WTC11 (cell line): ENCODE measurements around the gene GSTM4.

Experiments
- CTCF ChIP-seq: fragments of 200-600 bp; IDR thresholded peaks from 2 replicates; pipeline ENCODE4 v1.8.0; 2022; ENCODE audit warnings: antibody characterized with exemption
- ZBTB43 ChIP-seq: sonication (generic); formaldehyde crosslinking; IDR thresholded peaks from 2 replicates; pipeline ENCODE4 v1.8.1; 2023; ENCODE audit warnings: mild to moderate bottlenecking, missing genetic modification reagents
- ZNF532 ChIP-seq: fragments of 250-450 bp; sonication (Bioruptor Pico); IDR thresholded peaks from 2 replicates; pipeline ENCODE4 v1.9.0; 2021; ENCODE audit warnings: mild to moderate bottlenecking, borderline replicate concordance
- ZSCAN18 ChIP-seq: fragments of 250-450 bp; sonication (Bioruptor Pico); IDR thresholded peaks from 2 replicates; pipeline ENCODE4 v2.1.2; 2022; ENCODE audit warnings: mild to moderate bottlenecking, moderate library complexity

GRCh38 chr1:109628540-109629321 is 27.2 kb upstream of the GSTM4 start:
- no peak for TF ChIP-seq ZBTB43 (CRISPR knock-in tag)
- no peak for TF ChIP-seq ZNF532 (CRISPR knock-in tag)
- no peak for TF ChIP-seq CTCF
- no peak for TF ChIP-seq ZSCAN18
